Measurements from ENCODE around the gene SERPINB1. TPM values are rescaled to one million over a fixed set of nuclear protein-coding genes. Genes with fewer than 3 reads are reported as not detected.
A peak's percentile ranks its signal among the peaks of the same experiment; 100 is the strongest.

The SERPINB1 gene
- total RNA-seq, 2 experiments from 2014 or later = 1.2 to 3.5 TPM

- BruUV-seq (replicated peaks) = no TSS peak
These were observed 44.5 kb upstream of the SERPINB1 start for GRCh38 chr6:2885967-2886735.

GRCh38 chr6:2884804-2885203 lies 43.1 kb upstream of the SERPINB1 start:
- H3K4me2 ChIP-seq (ENCODE audit: low read length) = peak overlapping the region; percentile 71
- peak overlapping the region; percentile 64 for H3K4me3 ChIP-seq (ENCODE audit: low read depth, low read length, poor library complexity, severe bottlenecking)
- ChIA-PET CTCF (ENCODE audit: unreplicated experiment) (no interaction called here), POLR2A (interaction anchor here (0.7 to 1.7 kb wide), 9 partner anchors 13 to 68 kb away, joined by 3 to 13 read pairs (median 5); no protein-coding TSS in a partner anchor)
- peaks cover 8% of the 10 kb centered on the region; the same call in 1 of the 2 replicates for H4K20me1 ChIP-seq (ENCODE audit: insufficient read depth, low read length)
- intact Hi-C loops (cut with micrococcal nuclease; ENCODE audit: unreplicated experiment) = no loop called here
- H2AFZ ChIP-seq (ENCODE audit: low read length) = no peak overlapping the region
- no peaks in the 10 kb centered on the region for H3K9me2 ChIP-seq (ENCODE audit: insufficient read depth, low read length)
- peaks cover 63% of the 10 kb centered on the region for H3K36me3 ChIP-seq (ENCODE audit: insufficient read depth, low read length)
- no peaks in the 10 kb centered on the region for H3K9me3 ChIP-seq (ENCODE audit: low read length)
- TF ChIP-seq CTCF (conservative IDR thresholded peaks at IDR 0.05; ENCODE audit: low read length) (no peak), EZH2phosphoT487 (IDR thresholded peaks at IDR 0.05; ENCODE audit: borderline replicate concordance, low read depth, low read length) (no peak)
- peaks cover 91% of the 10 kb centered on the region for H3K79me2 ChIP-seq (ENCODE audit: insufficient read depth, low read depth, low read length)
- H3K4me1 ChIP-seq (ENCODE audit: insufficient read depth, low read length, poor library complexity, severe bottlenecking) = peaks cover 89% of the 10 kb centered on the region
- BruUV-seq (replicated peaks) = no TSS peak
- no peak for DNase-seq (ENCODE audit: low spot score)
- peak overlapping the region; percentile 95 for H3K27ac ChIP-seq (ENCODE audit: low read depth, low read length, poor library complexity, severe bottlenecking)

More at GRCh38 chr6:2885967-2886735, 44.5 kb upstream of the SERPINB1 start:
- intact Hi-C loops (cut with micrococcal nuclease; ENCODE audit: unreplicated experiment) = loop anchor here (1.0 kb wide), 1 partner anchor 24 kb away; no protein-coding TSS in a partner anchor
- peak overlapping the region; percentile 71 for H3K4me2 ChIP-seq (ENCODE audit: low read length)
- H3K9me3 ChIP-seq (ENCODE audit: low read length) = no peaks in the 10 kb centered on the region
- CTCF ChIA-PET (ENCODE audit: unreplicated experiment) = no interaction called here
- TF ChIP-seq CTCF (conservative IDR thresholded peaks at IDR 0.05; ENCODE audit: low read length) = no peak; the same call in 1 of the 2 replicates
- TF ChIP-seq EZH2phosphoT487 (IDR thresholded peaks at IDR 0.05; ENCODE audit: borderline replicate concordance, low read depth, low read length) = no peak
- peak overlapping the region; percentile 95 for H3K27ac ChIP-seq (ENCODE audit: low read depth, low read length, poor library complexity, severe bottlenecking)
- H3K4me1 ChIP-seq (ENCODE audit: insufficient read depth, low read length, poor library complexity, severe bottlenecking) = peaks cover 89% of the 10 kb centered on the region
- peaks cover 76% of the 10 kb centered on the region for H3K36me3 ChIP-seq (ENCODE audit: insufficient read depth, low read length)
- DNase-seq (ENCODE audit: low spot score) = peak; percentile 88
- H2AFZ ChIP-seq (ENCODE audit: low read length) = peak overlapping the region; percentile 2; the same call in 1 of the 2 replicates
- no peaks in the 10 kb centered on the region for H3K9me2 ChIP-seq (ENCODE audit: insufficient read depth, low read length)
- POLR2A ChIA-PET = interaction anchor here (0.6 kb wide), 1 partner anchor 28 kb away, joined by 3 read pairs; no protein-coding TSS in a partner anchor
- peaks cover 91% of the 10 kb centered on the region for H3K79me2 ChIP-seq (ENCODE audit: insufficient read depth, low read depth, low read length)
- H3K4me3 ChIP-seq (ENCODE audit: low read depth, low read length, poor library complexity, severe bottlenecking) = peak overlapping the region; percentile 64
- peaks cover 11% of the 10 kb centered on the region; the same call in 1 of the 2 replicates for H4K20me1 ChIP-seq (ENCODE audit: insufficient read depth, low read length)
